ENCODE data around the gene PRKCZ. TPM values are rescaled to one million over a fixed set of nuclear protein-coding genes. Genes with fewer than 3 reads are reported as not detected.

Gene PRKCZ
- total and polyA plus RNA-seq, 2 donors (not counting 1 experiment from before 2014, with no cell fraction given): 1.6 to 2.0 TPM

DNA sequence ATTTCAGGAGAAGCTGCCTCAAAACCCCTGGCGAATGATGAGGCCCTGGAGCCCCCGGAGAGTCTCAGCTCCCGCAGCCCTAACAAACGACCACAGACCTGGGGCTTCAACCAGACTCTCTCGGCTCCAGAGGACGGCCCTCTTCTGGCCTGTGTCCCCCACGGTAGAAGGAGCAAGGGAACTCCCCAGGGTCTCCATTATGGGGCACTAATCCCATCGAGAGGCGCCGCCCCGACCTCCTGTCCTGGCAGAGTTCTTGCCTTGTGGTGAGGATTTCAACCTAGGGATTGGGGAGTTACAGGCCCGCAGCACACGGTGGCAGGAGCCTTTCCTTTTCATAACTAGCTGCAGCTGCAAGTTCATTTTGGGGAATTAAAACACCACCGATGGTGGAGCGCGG, 138.1 kb downstream of the PRKCZ start:
- H2AFZ ChIP-seq (ENCODE audit: low read length): no peak overlapping the region
- H3K9ac ChIP-seq (ENCODE audit: insufficient read depth, low read length): no peak overlapping the region
- peaks cover 25% of the 10 kb centered on the region for H3K4me1 ChIP-seq (ENCODE audit: control insufficient read depth, extremely low read depth, insufficient read depth, low read length)
- H3K4me2 ChIP-seq (ENCODE audit: extremely low read depth, insufficient read depth, low read length): no peak overlapping the region
- H3K27ac ChIP-seq (ENCODE audit: insufficient read depth, low read length): no peak overlapping the region
- no peaks in the 10 kb centered on the region for H3K9me3 ChIP-seq (ENCODE audit: control insufficient read depth, insufficient read depth, low read depth, low read length)
- H4K20me1 ChIP-seq (ENCODE audit: control insufficient read depth, extremely low read depth, insufficient read depth, low read length): no peaks in the 10 kb centered on the region
- no peak overlapping the region for H3K4me3 ChIP-seq (replicated peaks in 1 of 4; ENCODE audit: control extremely low read depth in 1 of 4, insufficient read depth in 1 of 4, low read depth in 3 of 4, low read length in 4 of 4)
- no peak for DNase-seq (ENCODE audit: low read depth in 2 of 2)
- no peak for TF ChIP-seq EZH2 (IDR thresholded peaks at IDR 0.05; ENCODE audit: low read length, missing control alignments)
- TF ChIP-seq, protein P1, sequence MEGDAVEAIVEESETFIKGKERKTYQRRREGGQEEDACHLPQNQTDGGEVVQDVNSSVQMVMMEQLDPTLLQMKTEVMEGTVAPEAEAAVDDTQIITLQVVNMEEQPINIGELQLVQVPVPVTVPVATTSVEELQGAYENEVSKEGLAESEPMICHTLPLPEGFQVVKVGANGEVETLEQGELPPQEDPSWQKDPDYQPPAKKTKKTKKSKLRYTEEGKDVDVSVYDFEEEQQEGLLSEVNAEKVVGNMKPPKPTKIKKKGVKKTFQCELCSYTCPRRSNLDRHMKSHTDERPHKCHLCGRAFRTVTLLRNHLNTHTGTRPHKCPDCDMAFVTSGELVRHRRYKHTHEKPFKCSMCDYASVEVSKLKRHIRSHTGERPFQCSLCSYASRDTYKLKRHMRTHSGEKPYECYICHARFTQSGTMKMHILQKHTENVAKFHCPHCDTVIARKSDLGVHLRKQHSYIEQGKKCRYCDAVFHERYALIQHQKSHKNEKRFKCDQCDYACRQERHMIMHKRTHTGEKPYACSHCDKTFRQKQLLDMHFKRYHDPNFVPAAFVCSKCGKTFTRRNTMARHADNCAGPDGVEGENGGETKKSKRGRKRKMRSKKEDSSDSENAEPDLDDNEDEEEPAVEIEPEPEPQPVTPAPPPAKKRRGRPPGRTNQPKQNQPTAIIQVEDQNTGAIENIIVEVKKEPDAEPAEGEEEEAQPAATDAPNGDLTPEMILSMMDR (conservative IDR thresholded peaks at IDR 0.05 in 1 of 2, IDR thresholded peaks at IDR 0.05 in 1 of 2; ENCODE audit: low read depth in 1 of 2, low read length in 2 of 2): no peak
- H3K79me2 ChIP-seq (ENCODE audit: control insufficient read depth, insufficient read depth, low read length): peaks cover 18% of the 10 kb centered on the region
- H3K36me3 ChIP-seq (ENCODE audit: control insufficient read depth, insufficient read depth, low read length): peaks cover 2% of the 10 kb centered on the region
- H3K27me3 ChIP-seq (ENCODE audit: control insufficient read depth, insufficient read depth, low read length): no peaks in the 10 kb centered on the region

DNA sequence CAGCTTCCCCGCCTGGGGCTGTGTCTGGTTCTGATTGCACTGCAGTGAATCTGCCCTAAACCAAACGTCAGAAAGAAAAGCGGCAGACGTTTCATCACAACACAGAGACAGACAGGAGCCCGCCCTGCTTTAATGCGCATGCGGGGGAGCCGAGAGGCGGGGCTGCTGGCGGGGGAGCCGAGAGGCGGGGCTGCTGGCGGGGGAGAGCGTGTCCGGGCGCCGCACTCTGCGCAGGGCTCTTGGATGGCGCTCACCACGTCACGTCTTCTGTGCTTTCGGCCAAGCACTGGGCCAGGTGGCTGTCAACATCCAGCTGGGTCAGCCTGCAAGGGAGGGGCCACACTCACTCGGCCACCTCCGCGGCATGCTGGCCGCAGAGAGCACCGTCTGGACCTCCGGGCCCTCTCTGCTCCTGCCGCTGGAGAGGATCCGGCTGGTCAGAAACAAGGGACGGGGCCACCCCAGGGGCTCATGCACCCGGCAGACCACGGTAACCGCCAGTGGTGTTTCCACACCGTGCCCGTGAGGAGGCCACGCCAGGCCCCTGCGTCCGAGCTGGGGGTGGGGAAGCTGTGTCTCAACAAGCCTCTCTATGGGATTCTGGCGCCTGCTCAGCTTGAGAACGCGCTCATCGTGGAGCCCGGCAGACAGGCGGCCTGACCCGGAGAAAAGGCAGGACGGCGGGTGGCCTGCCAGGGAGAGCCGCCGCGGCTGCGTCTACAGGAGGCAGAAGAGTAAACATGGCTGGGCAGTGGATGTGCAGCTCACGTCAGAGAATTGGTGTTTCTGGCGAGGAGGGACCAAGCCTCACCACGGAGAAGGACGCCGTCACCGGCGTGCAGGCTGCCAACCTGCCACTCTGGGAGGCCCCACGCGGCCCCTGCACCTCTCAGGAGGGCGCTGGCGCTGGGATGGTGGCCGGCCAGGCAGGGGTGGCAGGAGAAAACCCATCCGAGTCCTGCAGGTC, 139.5 kb downstream of the PRKCZ start:
- peak; percentile 96 to 97 for DNase-seq (ENCODE audit: low read depth in 2 of 2)
- peak overlapping the region; percentile 93 for H3K27ac ChIP-seq (ENCODE audit: insufficient read depth, low read length)

DNA sequence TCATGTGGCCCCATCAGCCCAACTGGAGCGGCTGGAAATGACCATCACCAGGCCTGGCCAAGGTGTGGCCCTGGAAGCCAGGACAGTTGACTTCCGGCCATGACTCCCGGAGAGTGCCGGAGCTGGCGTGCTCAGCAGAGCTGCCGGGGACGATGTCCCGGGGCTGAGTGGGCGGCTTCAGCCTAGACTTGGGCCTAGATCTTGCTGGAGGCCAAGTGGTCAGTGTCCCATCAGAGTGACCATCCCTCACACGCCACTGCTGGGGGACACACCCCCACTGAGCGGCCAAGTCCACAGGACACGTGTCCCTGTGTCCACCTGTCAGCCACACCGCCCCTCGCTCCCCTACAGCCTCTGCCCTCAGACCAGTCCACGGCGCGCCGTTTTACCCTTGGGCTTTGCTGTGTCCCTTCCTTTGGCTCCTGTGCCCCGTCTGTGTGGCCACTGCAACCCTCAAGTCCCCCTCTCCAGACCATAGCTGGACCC, 140.3 kb downstream of the PRKCZ start:
- H3K4me2 ChIP-seq (ENCODE audit: extremely low read depth, insufficient read depth, low read length): peak overlapping the region; percentile 85
- H3K4me3 ChIP-seq (replicated peaks in 1 of 4; ENCODE audit: control extremely low read depth in 1 of 4, insufficient read depth in 1 of 4, low read depth in 3 of 4, low read length in 4 of 4): peak overlapping the region; percentile 35 to 63 (median 50)
- H3K36me3 ChIP-seq (ENCODE audit: control insufficient read depth, insufficient read depth, low read length): peaks cover 2% of the 10 kb centered on the region
- H3K79me2 ChIP-seq (ENCODE audit: control insufficient read depth, insufficient read depth, low read length): peaks cover 22% of the 10 kb centered on the region
- H3K4me1 ChIP-seq (ENCODE audit: control insufficient read depth, extremely low read depth, insufficient read depth, low read length): peaks cover 25% of the 10 kb centered on the region
- peak overlapping the region; percentile 85 for H3K9ac ChIP-seq (ENCODE audit: insufficient read depth, low read length)
- no peaks in the 10 kb centered on the region for H3K27me3 ChIP-seq (ENCODE audit: control insufficient read depth, insufficient read depth, low read length)
- H4K20me1 ChIP-seq (ENCODE audit: control insufficient read depth, extremely low read depth, insufficient read depth, low read length): no peaks in the 10 kb centered on the region
- TF ChIP-seq EZH2 (IDR thresholded peaks at IDR 0.05; ENCODE audit: low read length, missing control alignments): no peak
- TF ChIP-seq, protein P1 (conservative IDR thresholded peaks at IDR 0.05 in 1 of 2, IDR thresholded peaks at IDR 0.05 in 1 of 2; ENCODE audit: low read depth in 1 of 2, low read length in 2 of 2): no peak
- no peak for DNase-seq (ENCODE audit: low read depth in 2 of 2)
- peak overlapping the region; percentile 93 for H3K27ac ChIP-seq (ENCODE audit: insufficient read depth, low read length)
- H2AFZ ChIP-seq (ENCODE audit: low read length): no peak overlapping the region
- no peaks in the 10 kb centered on the region for H3K9me3 ChIP-seq (ENCODE audit: control insufficient read depth, insufficient read depth, low read depth, low read length)

More for the DNA sequence above, 139.5 kb downstream of the PRKCZ start:
- Histone ChIP-seq H4K20me1 (ENCODE audit: control insufficient read depth, extremely low read depth, insufficient read depth, low read length) (no peaks in the 10 kb centered on the region), H3K4me3 (replicated peaks in 1 of 4; ENCODE audit: control extremely low read depth in 1 of 4, insufficient read depth in 1 of 4, low read depth in 3 of 4, low read length in 4 of 4) (peak overlapping the region; percentile 35 to 63 (median 50)), H2AFZ (ENCODE audit: low read length) (peak overlapping the region; percentile 20), H3K79me2 (ENCODE audit: control insufficient read depth, insufficient read depth, low read length) (peaks cover 22% of the 10 kb centered on the region), H3K9me3 (ENCODE audit: control insufficient read depth, insufficient read depth, low read depth, low read length) (no peaks in the 10 kb centered on the region), H3K27me3 (ENCODE audit: control insufficient read depth, insufficient read depth, low read length) (no peaks in the 10 kb centered on the region), H3K9ac (ENCODE audit: insufficient read depth, low read length) (peak overlapping the region; percentile 85), H3K4me2 (ENCODE audit: extremely low read depth, insufficient read depth, low read length) (peak overlapping the region; percentile 85), H3K4me1 (ENCODE audit: control insufficient read depth, extremely low read depth, insufficient read depth, low read length) (peaks cover 25% of the 10 kb centered on the region), H3K36me3 (ENCODE audit: control insufficient read depth, insufficient read depth, low read length) (peaks cover 2% of the 10 kb centered on the region)
- TF ChIP-seq, protein P1 (conservative IDR thresholded peaks at IDR 0.05 in 1 of 2, IDR thresholded peaks at IDR 0.05 in 1 of 2; ENCODE audit: low read depth in 1 of 2, low read length in 2 of 2): no peak
- TF ChIP-seq EZH2 (IDR thresholded peaks at IDR 0.05; ENCODE audit: low read length, missing control alignments): no peak
